ENCODE measurements around the gene UBAP1.
"Not testable (repeated sequence)": the region's sequence is repeated elsewhere in the genome, so short reads cannot be mapped to it uniquely, and the experiment has no call there.

UBAP1 gene

DNA sequence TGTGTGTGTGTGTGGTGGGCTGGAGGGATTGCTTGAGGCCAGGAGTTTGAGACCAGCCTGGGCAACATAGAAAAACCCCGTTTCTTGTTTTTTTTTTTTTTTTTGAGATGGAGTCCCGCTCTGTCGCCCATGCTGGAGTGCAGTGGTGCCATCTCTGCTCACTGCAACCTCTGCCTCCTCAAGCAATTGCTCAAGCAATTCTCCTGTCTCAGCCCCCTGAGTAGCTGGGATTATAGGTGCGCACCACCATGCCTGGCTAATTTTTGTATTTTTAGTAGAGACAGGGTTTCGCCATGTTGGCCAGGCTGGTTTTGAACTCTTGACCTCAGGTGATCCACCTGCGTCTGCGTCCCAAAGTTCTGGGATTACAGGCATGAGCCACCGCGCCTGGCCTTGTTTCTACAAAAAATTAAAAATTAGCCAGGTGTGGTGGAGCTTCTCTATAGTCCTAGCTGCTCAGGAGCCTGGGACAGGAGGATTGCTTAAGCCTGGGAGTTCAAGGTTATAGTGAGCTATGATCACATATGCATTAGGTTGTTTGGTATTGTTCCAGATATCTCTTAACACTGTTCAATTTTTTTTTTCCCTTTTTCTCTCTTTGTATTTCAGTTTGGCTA lies 47.4 kb downstream of the UBAP1 start:
- not testable (repeated sequence) for DNase-seq (ENCODE audit: low read depth)

DNA sequence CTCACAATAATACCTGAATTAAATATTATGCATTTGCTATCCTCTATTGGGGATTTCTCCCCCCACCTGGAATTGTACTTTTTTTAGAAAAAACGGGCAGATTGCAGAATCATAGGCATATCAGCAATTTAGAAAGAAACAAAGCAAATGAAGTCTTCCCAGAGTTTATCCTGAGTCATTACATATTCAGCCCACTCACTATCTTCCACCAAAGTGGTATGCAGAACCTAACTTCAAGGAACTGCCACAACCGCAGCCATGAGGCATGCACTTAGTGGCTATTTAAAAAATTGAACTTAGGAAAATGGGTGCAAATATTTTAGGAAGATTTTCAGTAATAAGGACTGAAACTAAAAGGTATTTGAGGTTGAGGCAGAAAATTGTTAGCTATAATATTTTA lies 48.6 kb downstream of the UBAP1 start:
- no peak for DNase-seq (ENCODE audit: low read depth)

GRCh38 chr9:34230556-34230955 lies 51.7 kb downstream of the UBAP1 start:
- no peak for DNase-seq (ENCODE audit: low read depth)

- DNase-seq (ENCODE audit: low read depth), result no peak
Measured at GRCh38 chr9:34232201-34232600, 53.4 kb downstream of the UBAP1 start.

- DNase-seq (ENCODE audit: low read depth), result no peak
Measured at GRCh38 chr9:34233672-34234071, 54.8 kb downstream of the UBAP1 start.

DNA sequence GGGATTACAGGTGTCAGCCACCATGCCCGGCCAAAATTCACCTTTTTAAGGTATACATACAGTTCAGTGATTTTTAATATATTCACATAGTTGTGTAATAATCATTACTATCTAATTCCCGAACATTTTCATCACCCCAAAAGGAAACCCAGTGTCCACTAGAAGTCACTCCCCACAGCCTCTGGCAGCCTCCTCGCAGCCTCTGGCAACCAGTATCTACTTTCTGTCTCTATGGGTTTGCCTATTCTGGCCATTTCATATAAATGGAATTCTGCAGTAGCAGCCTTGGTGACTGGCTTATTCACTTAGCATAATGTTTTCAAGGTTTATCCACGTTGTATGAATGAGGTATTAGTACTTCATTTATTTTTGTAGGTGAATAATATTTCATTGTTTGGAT lies 59.0 kb downstream of the UBAP1 start:
- no peak for DNase-seq (ENCODE audit: low read depth)

GRCh38 chr9:34240006-34240405 lies 61.2 kb downstream of the UBAP1 start:
- no peak for DNase-seq (ENCODE audit: low read depth)

DNA sequence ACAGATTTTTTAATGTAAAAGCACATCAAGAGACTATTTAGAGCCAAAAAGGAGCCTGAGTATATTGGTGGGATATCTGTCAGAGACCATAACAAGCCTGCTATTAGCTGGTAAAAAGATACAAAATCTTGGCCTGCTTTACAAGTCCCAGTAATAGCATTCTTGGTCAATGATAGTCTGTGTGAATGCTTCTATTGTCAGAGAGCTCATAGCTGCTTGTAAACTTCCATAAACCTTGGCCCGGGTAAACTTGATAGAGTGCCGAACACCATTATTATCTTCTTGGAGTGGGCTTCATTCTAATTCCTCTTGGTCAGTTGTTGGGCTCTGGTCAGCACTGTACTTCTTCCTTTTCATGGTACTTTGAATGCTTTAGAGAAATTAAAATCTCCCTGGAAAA lies 64.0 kb downstream of the UBAP1 start:
- no peak for DNase-seq (ENCODE audit: low read depth)

DNA sequence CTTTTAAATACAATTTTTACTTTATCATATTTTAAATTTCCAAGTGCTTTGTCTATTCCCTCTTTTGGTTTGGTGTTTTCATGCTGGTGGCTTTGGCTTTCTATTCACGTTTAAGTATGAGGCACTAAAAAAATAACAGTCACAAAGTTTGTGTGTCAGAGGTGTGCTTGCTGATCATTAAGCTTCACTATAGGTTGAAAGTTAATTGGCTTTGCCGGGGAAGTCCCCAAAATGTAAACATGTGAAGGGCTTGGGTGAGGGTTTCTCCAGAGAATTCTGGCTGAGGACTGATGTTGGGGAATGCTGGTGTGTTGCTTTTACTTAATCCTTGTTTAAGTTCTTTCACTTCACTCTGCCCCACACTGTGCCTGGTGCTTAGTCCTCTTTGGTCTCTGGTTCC lies 66.4 kb downstream of the UBAP1 start:
- not testable (repeated sequence) for DNase-seq (ENCODE audit: low read depth)

DNA sequence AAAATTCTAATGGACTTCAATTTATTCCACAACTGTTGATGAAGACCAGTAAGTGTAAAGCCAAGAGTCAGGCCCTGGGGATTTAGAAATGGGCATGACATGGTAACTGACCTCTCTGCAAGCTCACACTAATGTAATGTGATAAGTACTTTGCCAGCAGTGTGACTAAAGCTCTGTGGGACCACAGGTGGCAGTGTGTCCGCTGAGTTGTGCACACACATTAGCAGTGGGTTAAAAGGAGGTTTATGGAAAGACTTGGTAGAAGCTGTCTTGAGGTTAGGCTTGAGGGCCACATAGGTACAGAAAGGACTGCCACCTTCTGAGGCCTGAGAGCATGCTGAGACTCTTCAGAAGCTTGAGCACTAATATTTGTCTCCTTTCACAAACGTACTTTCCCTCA lies 67.6 kb downstream of the UBAP1 start:
- no peak for DNase-seq (ENCODE audit: low read depth)

GRCh38 chr9:34247782-34248181 lies 68.9 kb downstream of the UBAP1 start:
- DNase-seq (ENCODE audit: low read depth), result not testable (repeated sequence)

DNA sequence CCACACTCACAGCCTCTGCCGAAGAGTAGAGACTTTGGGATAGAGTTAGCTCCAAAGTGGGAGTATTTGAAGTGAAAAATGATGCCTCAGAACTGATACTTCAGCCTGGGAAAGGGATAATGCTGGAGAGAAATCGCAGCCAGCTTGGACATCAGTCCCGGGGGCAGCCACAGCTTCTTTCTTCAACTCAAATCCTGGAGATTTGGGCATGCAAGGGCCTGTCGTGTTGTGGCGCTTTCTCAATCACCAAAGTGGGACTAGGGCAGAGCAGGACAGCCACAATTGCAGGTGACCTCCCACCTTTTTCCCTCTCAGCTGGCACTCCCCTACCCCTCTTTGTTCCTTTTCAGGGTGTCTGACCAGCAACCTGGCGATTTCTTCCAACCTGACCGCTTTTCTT lies 70.4 kb downstream of the UBAP1 start:
- no peak for DNase-seq (ENCODE audit: low read depth)

- no peak for DNase-seq (ENCODE audit: low read depth)
Measured at GRCh38 chr9:34250721-34251120, 71.9 kb downstream of the UBAP1 start.

DNA sequence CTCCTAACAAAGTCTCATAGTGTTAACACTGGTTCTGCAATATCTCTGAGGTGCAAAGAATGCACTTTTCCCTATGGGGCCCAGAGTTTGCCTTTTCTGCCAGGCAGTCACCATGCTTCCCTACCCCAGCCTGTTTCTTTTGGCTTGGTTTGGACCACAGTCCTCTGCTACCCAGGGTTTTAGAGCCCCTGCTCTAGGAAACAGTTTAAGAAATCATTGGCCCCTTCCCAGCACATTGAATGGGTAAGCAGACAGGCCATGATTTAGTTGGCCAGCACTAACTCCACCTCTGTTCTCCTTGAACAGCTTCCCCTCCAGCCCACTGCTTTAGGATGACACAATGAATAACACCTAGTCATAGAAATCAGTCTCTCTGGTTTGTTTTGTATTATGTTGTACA lies 73.2 kb downstream of the UBAP1 start:
- no peak for DNase-seq (ENCODE audit: low read depth)

GRCh38 chr9:34252670-34253459 lies 74.0 kb downstream of the UBAP1 start:
- peak; percentile 60 for DNase-seq (ENCODE audit: low read depth)

DNA sequence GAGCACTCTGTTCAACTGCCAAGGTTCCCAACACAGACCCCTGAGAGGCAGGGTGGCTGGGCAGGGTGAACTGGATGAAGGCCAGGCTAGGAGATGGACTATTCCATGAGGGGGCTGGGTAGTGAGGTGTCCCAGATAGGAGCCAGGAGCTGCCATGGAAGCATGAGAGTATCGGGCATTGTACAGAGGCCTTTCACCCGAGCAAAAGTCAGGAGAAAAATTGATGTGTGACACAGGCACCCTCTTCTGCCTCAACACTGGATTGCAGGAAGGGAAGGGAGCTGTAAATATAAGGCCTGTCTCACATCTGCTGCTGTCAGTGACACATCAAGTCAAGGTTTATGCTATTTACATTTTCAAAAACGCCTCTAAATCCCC lies 74.6 kb downstream of the UBAP1 start:
- DNase-seq (ENCODE audit: low read depth), result no peak

DNA sequence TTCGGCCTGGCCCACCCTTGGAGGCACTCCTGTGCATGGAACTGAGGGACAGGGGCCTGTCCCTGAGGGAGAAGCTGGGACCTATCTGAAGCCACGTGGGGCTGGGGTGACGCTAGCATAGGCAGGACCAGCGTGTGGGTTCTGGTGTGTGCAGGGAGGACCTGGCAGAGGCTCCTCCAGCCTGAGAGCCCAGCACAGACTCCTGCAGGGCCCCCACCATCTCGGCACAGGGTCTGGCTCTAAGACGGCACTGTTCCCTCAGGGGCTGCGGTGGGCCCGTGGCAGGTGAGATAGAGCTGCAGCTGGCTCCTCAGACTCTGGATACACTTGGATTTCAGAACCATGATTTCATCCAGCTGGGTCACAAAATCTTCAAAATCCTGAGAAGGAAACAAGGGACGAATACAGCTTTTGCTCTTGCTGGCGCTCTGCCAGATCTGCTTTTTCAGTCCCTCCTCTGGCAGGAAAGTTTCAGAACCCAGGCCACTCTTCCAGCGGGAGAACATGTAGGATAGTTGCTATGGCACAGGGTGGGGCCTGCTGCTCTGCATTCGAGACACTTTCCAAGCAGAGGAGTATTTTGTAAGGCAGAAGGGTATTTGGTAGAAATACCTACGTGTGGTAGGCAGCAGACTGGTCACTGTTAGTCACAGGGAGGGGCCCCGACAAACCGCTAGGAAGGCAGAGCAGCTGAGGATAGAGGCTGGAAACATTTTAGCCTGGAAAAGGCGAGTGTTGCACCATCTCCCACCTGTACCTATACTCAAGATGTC lies 75.5 kb downstream of the UBAP1 start:
- DNase-seq (ENCODE audit: low read depth), result no peak

DNA sequence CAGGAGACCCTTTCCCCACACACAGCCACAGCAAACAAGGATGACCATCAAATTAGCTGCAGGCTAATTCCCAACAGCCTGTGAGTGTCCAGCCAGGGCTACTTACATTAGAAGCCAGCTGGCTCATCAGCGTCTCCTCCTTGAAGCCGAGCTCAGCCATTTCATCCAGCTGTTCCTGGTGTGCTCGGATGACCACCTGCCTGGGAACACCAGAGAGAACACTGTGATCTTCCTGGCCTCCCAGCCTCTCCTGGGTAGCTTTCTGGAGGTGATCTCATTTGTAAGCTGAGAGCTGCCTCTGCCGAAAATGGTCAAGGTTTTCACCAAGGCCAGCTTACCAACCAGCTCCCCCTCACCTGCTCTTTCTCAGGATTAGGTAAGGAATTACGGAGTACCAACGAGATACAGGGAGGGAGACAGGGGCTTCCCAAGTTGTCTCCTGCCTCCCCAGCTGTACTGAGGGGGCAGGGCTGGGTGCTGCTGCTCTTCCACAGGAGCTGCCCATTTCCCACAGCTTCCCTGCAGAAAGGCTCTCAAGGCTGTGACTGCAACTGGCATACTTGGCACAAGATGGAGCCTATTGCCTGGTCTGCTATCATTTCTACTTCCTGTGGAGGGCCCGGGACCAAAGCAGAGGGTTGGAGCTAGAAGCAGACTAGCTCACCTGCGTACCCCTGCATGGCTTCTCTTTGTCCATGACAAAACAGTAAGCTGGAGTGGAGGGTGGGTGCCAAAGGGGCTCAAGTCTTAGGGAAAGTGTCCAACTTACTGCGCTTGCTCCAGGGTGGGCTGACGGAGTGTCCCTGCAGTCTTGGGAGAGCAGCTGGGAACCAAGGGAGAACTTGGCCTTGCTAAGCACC lies 76.4 kb downstream of the UBAP1 start:
- no peak for DNase-seq (ENCODE audit: low read depth)

DNA sequence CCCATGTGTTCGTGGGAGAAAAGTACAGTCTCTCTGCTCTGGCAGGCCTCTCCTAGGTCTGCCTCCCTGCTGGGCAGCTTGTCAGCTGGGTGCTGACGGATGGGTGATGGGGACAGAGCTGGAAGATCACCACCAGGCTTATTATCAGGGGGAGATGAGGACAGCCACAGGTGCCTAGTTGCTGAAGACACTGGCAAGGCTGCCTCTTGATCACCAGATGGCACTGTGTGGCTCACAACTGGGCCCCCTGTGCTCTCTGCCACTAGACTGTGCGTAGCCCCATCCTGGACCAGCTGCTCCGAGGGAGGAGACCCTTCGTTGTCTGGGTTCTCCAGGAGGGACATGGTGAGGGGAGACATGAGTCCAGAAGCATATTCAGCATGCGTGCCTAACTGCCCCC lies 77.3 kb downstream of the UBAP1 start:
- no peak for DNase-seq (ENCODE audit: low read depth)

DNA sequence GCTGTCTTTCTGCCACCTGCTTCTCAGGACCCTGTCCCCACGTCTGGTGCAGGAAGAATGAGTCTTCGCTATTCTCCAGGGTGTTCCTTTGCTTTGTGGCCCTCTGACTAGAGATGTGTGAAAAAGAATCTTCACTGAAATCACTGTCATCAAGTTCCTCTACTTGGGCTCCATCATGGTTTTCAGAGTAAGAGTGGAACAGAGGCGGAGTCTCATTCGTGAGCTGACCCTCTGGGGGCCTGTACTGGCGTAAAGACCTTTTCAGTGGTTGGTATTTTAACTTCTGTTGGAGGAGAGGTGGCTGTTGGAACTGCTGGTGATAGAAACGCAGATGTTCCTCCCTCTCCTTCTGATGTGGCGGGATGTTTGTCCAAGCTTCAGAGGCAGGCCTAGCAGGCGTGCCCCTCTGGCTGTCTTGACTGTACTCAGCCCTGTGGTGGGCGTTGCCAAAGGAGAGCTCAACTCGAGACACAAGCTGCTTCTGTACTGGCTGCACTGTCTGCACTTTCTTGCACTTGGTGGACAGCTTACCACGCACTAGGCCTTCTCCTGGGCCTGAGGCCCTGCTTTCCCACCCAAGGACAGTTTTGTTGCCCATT lies 78.2 kb downstream of the UBAP1 start:
- DNase-seq (ENCODE audit: low read depth), result no peak

DNA sequence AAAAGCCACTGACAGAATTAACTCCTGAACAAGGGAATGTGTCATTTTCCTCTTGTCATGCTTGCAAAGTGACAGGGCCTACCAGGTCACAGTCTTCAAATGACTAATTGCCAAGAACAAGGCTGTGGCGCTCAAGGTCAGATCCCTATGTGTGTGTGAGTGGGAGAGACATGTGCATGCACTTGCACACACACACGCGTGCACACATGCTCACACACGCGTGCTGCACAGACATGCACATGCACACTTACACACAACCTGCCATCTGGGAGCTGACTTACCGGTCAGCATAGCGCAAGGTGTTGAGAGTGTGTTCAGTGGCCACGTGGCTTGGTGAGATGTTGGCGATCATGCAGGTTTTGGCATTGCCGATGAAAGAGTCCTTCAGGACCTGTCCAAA lies 80.5 kb downstream of the UBAP1 start:
- no peak for DNase-seq (ENCODE audit: low read depth)

- no peak for DNase-seq (ENCODE audit: low read depth)
Measured at GRCh38 chr9:34262971-34263370, 84.1 kb downstream of the UBAP1 start.

Measured in activated gamma-delta T cell treated with anti-CD3 and anti-CD28 coated beads, Interleukin-2, amount 50 U/mL, for 16 hours (primary cell).